GM19193 (cell line): ENCODE measurements around the gene RPS3A.

Experiments
- POLR2A ChIP-seq: IDR thresholded peaks from 4 replicates; pipeline ENCODE4 v1.6.1; 2011; ENCODE audit not compliant: insufficient read depth, insufficient read length; ENCODE audit errors: extremely low read depth

RPS3A gene

DNA sequence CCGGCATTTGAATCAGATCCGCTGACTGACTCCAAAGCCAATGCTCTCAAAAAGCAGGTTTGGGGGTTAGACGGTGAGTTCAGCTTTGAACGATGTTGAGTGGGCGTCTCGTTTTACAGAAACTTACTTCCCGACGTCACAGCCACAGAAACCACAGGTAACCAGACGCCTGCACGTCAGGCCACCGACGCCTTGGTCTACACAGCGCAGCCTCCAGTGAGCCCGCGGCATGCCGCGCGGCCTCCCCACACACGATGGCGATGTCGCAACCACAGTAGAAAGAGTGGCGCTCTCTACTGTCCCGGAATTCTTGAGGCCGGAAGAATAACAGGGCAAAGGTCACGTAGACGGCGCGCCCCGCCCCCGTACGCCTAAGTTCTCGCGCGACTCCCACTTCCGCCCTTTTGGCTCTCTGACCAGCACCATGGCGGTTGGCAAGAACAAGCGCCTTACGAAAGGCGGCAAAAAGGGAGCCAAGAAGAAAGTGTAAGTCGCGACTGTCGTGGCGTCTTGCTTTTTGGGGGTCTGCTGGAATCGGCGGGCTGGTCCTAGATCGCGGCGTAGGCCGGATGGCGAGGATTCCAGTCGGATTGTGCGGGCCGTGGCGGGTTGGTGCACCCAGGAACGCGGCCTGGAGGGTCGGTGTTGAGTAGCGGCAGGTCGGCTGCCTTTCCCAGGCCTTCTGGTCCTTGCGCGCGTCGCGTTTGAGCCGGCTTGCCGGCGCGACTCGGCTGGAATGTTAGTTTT, at the start of gene RPS3A:
Gene RPS3A, plus strand, starts transcription at position 400 of the 747 bp plus-strand sequence. Its CDS starts 25 bp downstream, at position 425.
- TF ChIP-seq POLR2A = peak; percentile 98

DNA sequence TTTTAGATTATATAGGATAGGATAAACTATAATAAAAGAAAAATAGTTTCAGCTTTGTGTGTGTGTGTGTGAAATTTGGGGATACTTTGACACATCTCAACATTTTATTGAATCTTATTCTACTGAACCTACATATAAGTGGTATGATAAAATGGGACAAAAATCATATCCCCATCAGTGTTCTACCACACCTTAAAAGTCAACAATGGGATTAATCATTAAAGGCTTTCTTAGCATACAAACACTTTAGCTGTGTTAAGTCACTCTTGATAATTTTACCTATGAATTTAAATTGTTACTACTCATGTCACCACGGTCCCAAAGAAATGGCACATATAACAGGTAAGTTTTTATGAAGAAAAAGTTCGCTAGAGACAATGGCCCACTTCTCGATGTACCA, 46.6 kb upstream of the RPS3A start:
- no peak for TF ChIP-seq POLR2A

DNA sequence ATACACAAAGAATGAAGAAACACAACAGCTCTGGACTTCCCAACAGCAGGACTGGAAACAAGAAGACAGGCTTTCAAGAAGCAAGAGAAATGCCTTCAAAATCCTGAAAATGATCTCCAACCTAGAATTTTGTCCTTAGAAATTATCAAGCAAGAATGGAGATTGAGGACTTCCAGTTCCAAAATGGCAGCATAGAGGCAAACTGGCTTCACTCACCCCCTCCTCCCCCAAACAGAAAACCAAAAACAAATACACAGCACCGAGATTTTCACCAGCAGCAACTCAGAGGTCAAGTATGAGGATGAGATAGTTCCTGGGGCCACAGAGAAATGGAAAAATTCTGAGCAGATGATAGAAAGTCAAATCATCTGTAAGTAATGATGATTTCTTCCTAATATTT, 43.9 kb upstream of the RPS3A start:
- TF ChIP-seq POLR2A = no peak

DNA sequence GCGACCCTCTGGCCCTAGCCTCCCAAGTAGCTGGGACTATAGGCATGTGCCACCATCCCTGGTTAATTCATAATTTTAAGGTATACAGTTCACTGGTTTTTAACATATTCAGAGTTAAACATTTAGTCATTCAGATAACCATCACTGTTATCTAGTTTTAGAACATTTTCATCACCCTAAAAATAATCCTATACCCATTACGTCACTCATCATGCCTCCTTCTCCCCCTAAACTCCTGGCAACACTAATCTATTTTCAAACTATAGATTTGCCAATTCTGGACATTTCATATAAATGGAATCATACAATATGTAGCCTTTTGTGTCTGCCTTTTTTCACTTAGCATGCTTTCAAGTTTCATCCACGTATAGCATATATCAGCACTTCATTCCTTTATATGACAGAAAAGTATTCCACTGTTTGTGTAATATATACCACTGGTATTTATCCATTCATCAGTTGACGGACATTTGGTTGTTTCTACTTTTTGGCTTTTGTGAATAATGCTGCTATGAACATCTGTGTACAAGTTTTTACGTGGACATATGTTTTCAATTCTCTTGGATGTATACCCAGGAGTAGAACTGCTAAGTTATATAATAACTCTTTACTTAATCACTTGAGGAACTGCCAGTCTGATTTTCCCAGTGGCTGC, 32.0 kb upstream of the RPS3A start:
- no peak for TF ChIP-seq POLR2A

DNA sequence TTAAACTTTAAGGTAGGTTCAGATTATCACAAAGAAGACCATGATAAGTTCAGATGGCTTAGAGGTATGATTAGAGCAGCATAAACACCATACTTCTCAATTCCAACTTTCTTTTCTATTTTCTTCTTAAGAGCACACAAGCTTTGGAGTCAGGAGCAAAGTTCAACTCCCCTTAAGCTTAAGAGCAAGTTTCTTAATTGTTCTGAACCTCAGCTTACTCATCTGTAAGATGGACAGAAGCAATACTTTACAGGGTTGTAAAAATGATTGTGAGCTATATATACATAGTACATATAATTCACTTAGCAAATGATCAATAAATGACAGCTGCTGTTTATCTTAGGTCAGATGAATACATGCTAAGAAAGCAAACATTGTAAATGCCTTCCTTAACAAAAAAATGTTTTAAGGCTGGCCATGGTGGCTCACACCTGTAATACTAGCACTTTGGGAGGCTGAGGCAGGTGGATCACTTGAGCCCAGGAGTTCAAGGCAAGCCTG, 25.0 kb upstream of the RPS3A start:
- no peak for TF ChIP-seq POLR2A

DNA sequence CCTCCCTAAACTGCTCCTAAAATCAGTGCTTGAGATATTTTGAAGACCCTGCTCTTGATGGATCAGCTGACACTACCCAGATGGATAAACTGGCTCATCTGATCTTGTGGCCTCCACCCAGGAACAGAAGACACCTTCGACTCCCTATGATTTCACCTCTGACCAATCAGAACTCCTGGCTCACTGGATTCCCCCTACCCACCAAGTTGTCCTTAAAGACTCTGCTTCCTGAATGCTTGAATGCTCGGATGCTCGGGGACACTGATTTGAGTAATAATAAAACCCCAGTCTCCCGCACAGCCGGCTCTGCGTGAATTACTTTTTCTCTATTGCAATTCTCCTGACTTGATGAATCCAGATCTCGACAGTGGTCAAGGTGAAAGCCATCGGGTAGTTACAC, 12.0 kb upstream of the RPS3A start:
- no peak for TF ChIP-seq POLR2A

DNA sequence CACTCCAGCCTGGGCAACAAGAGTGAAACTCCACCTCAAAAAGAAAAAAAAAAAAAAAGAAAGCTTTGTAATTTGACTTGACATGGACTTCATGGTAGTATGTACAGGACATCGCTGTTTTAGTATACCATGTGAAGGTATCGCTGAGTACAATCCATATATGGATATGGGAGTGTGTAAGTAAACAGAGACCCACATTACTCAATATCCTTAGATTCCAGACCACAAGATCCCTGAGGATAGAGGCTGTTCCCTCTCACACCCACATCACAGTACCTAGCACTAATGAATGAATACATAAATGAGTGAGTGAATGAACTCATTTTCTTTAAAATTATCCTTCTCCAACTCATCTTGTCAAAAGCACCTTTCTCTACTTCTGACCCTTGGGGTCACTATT, 8.4 kb upstream of the RPS3A start:
- TF ChIP-seq POLR2A = no peak

DNA sequence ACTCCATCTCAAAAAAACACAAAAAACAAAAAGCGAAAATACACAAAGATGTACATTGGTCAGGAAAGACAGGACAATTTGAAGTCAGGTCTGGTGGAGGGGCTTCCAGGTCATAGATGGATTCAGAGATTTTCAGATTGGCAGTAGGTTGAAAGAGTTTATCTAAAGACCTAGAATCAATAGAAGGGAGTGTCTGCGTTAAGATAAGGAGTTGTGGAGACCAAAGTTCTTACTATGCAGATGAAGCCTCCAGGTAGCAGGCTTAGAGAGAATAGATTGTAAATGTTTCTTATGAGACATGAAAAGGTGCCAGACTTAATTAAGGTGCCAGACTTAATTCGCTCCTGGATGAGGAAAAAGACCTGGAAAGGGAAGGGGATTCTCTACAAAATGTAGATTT, 6.9 kb upstream of the RPS3A start:
- TF ChIP-seq POLR2A = no peak

DNA sequence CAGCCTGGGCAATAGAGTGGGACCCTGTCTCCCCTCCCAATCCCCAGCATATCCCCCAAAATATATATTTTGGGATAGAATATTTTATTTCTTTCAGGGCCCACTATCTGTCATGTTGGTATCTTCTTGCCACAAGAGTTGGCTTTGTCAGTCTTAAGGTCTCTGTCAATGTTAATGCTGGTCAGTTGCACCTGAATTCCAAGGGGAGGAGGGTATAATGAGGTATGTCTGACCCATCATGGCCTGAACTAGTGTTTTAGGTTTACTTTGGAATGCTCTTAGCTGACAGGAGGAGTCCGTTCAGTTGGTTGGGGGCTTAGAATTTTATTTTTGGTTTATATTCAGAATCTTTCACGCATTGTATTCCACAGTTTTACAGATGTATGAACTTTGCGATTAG, 6.2 kb upstream of the RPS3A start:
- TF ChIP-seq POLR2A = no peak

DNA sequence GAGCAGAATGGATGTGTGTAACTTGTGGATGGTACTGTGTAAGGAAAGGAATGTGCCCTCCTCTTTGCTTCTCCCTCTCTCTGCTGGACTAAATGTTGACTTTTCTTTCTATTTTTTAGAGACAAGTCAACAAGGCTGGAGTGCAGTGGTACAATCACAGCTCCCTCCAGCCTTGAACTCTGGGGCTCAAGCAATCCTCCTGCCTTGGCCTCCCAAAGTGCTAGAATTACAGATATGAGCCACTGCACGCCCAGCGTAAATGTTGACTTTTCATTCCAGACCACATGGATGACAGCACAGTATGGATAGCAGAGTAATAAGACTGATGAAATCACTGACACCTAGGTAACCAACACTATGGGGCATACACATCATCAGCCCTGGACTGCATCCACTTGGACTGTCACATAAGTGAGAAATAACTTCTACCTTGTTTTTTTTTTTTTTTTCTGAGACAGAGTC, 5.1 kb upstream of the RPS3A start:
- TF ChIP-seq POLR2A = no peak

DNA sequence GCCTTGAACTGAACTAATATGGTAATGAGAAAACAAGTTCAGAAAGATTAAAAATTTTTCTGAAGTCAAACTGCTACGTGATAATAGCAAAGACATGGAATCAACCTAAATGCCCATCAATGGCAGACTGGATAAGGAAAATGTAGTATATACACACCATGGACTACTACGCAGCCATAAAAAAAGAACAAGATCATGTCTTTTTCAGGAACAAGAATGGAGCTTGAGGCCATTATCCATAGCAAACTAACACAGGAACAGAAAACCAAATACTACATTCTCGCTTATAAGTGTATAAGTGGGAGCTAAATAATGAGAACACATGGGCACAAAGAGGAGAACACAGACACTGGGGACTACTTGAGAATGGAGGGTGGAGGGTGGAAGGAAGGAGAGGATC, 4.3 kb upstream of the RPS3A start:
- no peak for TF ChIP-seq POLR2A

DNA sequence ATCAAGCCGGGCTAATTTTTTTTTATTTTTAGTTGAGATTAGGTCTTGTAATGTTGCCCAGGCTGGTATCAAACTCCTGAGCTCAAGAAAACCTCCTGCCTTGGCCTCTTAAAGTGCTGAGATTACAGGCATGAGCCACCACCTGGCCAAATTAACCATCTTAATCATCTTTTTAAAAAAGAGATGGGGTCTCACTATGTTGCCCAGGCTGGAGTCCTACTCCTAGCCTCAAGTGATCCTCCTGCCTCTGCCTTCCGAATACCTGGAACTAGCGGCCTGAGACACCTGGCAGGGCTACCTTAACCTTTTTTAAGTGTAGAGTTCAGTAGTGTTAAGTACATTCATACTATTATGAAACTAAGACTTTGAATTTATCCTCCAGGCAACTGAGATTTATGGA, 1.7 kb upstream of the RPS3A start:
- TF ChIP-seq POLR2A = no peak

DNA sequence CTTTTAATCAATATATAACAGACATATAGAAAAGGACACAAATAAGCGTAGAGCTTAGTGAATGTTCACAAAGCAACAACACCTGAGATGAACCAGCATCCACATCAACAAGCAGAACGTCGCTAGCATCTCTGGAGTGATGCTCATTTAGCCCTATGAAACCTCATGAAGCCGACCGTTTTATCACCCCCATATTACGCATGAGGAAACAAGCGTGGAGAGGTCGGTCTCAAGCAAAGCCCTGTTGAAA, 524 bp upstream of the RPS3A start:
- TF ChIP-seq POLR2A = no peak

DNA sequence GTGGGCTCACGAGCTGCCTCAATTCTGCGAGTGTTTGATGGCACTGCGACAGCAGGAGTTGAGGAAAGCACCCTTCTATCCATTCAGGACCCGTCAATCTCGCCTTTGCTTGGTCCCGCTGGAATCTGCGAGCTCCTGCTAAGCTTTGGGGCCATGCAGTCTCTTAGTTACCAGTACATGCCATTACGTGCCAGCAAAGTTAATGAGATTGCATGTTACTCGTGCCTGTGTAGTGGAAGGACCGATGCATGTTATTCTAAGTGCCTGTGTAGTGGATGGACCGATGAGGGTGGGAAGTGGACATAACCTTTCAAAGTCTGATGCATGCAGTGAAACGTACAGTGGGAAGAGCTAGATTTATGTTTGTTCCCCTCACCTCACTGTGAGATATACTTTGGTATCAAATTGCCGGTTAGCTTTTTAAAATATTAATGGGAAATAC, 569 bp downstream of the RPS3A start:
- TF ChIP-seq POLR2A = no peak

DNA sequence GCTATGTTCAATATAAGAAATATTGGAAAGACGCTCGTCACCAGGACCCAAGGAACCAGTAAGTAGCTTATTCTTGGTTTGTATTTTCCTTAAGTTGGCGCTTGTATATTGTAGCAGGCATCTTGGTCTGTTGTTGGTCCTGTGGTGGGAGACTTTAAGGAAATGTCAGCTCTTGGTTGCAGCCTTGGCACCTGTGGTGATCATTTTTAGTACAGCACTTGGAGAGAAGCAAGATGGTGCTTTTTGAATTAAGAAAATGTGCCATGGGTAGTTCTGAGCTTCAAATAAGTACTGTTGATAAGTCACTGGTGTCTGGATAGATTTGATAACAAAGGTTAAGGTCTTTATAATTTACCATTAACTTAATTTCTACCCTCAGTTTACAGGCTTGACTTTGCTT, 1.1 kb downstream of the RPS3A start:
- no peak for TF ChIP-seq POLR2A

DNA sequence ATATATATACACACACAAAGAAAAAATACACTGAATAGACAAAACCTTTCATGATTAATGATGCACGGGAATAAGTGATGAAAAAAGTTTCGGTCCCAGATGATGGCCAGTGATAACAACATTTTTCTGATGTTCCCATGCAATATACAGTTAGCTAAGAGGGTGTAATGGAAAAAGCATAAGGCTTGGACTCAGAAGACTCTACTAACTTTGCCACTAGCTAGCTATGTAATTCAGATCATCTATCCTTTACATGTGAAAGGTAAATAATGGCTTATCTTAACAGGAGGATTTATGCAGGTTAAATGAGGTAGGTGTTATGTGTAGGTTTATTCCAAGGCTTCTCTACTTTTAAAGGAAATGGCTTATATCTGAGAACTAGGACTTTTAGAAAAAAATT, 4.3 kb downstream of the RPS3A start:
- TF ChIP-seq POLR2A = no peak
